BLaER1 treated with 17β-estradiol and CSF1 and Interleukin-3, amounts not matched to agents 10 nM and 100 nM (cell line): ENCODE data around the gene STAU1.
"Not testable (repeated sequence)": the region's sequence is repeated elsewhere in the genome, so short reads cannot be mapped to it uniquely, and the experiment has no call there.

Source experiments
- H3K27ac ChIP-seq, 11 experiments: shearing (Covaris generic); formaldehyde crosslinking; 2 replicates each; pipeline ENCODE4 v1.8.1; 2022
- H3K27me3 ChIP-seq, 11 experiments: shearing (Covaris generic); formaldehyde crosslinking; 2 replicates each; pipeline ENCODE4 v1.8.1; 2022
- H3K36me3 ChIP-seq, 11 experiments: shearing (Covaris generic); formaldehyde crosslinking; 2 replicates each; pipeline ENCODE4 v1.8.1; 2022
- H3K4me1 ChIP-seq, 10 experiments: shearing (Covaris generic); formaldehyde crosslinking; 2 replicates each; pipeline ENCODE4 v1.8.1; 2022
- H3K4me2 ChIP-seq, 11 experiments: shearing (Covaris generic); formaldehyde crosslinking; 2 replicates each; pipeline ENCODE4 v1.8.1; 2022
- H3K4me3 ChIP-seq, 10 experiments: shearing (Covaris generic); formaldehyde crosslinking; 2 replicates each; pipeline ENCODE4 v1.8.1; 2022
- H3K9ac ChIP-seq, 11 experiments: shearing (Covaris generic); formaldehyde crosslinking; 2 replicates each; pipeline ENCODE4 v1.8.1; 2022
- H3K9me3 ChIP-seq, 11 experiments: shearing (Covaris generic); formaldehyde crosslinking; replicated peaks in 1 of 11; 2 replicates each; pipeline ENCODE4 v1.8.1; 2022
- H4K20me1 ChIP-seq, 11 experiments: shearing (Covaris generic); formaldehyde crosslinking; 2 replicates each; pipeline ENCODE4 v1.8.1; 2022
- Cebpa-rat ChIP-seq, 11 experiments: shearing (Covaris generic); IDR thresholded peaks; 2 replicates each; pipeline ENCODE4 v1.8.1; 2022

Gene STAU1

GRCh38 chr20:49097159-49097558, 91.0 kb downstream of the STAU1 start:
- Histone ChIP-seq H3K4me3 (no peak overlapping the region), H3K9ac (no peak overlapping the region), H3K27me3 (no peaks in the 10 kb centered on the region), H3K4me1 (peaks cover 0 to 21% (median 7%) of the 10 kb centered on the region in 10 experiments; a peak in 10 of 20 replicates), H3K9me3 (no peaks in the 10 kb centered on the region), H3K4me2 (no peak overlapping the region), H4K20me1 (peaks cover 9 to 59% (median 28%) of the 10 kb centered on the region in 11 experiments; a peak in 19 of 22 replicates), H3K27ac (no peak overlapping the region), H3K36me3 (peaks cover 77 to 100% (median 99%) of the 10 kb centered on the region in 11 experiments)
- TF ChIP-seq Cebpa-rat (IDR thresholded peaks at IDR 0.05): no peak

- Histone ChIP-seq H3K4me3 (no peak overlapping the region), H4K20me1 (peaks cover 4 to 50% (median 24%) of the 10 kb centered on the region in 11 experiments; a peak in 19 of 22 replicates), H3K27ac (no peak overlapping the region), H3K9ac (no peak overlapping the region), H3K4me1 (peaks cover 0 to 15% (median 7%) of the 10 kb centered on the region in 10 experiments; a peak in 10 of 20 replicates), H3K27me3 (no peaks in the 10 kb centered on the region), H3K36me3 (peaks cover 78 to 100% (median 99%) of the 10 kb centered on the region in 11 experiments), H3K4me2 (no peak overlapping the region), H3K9me3 (no peaks in the 10 kb centered on the region)
- no peak for TF ChIP-seq Cebpa-rat (IDR thresholded peaks at IDR 0.05)
Measured at GRCh38 chr20:49096203-49096730, 91.9 kb downstream of the STAU1 start.

- TF ChIP-seq Cebpa-rat (IDR thresholded peaks at IDR 0.05): no peak
- Histone ChIP-seq H3K9ac (no peak overlapping the region), H3K4me3 (no peak overlapping the region), H3K4me1 (peaks cover 0 to 5% (median 0%) of the 10 kb centered on the region in 10 experiments; a peak in 3 of 20 replicates), H3K27me3 (no peaks in the 10 kb centered on the region), H3K36me3 (peaks cover 97 to 100% (median 100%) of the 10 kb centered on the region in 11 experiments), H4K20me1 (peaks cover 0 to 33% (median 6%) of the 10 kb centered on the region in 11 experiments; a peak in 13 of 22 replicates), H3K9me3 (no peaks in the 10 kb centered on the region), H3K4me2 (no peak overlapping the region), H3K27ac (no peak overlapping the region)
Measured at GRCh38 chr20:49091762-49092161, 96.4 kb downstream of the STAU1 start.

GRCh38 chr20:49091104-49091503, 97.0 kb downstream of the STAU1 start:
- Histone ChIP-seq H3K4me3 (no peak overlapping the region), H3K4me2 (no peak overlapping the region), H3K27ac (no peak overlapping the region), H3K36me3 (peaks cover 97 to 100% (median 100%) of the 10 kb centered on the region in 11 experiments), H3K4me1 (peaks cover 0 to 8% (median 0%) of the 10 kb centered on the region in 10 experiments; a peak in 3 of 20 replicates), H3K9ac (no peak overlapping the region), H3K9me3 (no peaks in the 10 kb centered on the region), H4K20me1 (peaks cover 0 to 33% (median 11%) of the 10 kb centered on the region in 11 experiments; a peak in 13 of 22 replicates), H3K27me3 (no peaks in the 10 kb centered on the region)
- TF ChIP-seq Cebpa-rat (IDR thresholded peaks at IDR 0.05): no peak

- not testable (repeated sequence) for H3K4me3 ChIP-seq, H3K4me2 ChIP-seq, H3K9ac ChIP-seq, H3K27me3 ChIP-seq, H3K9me3 ChIP-seq, H3K4me1 ChIP-seq, H3K27ac ChIP-seq
- H3K36me3 ChIP-seq: peaks cover 99 to 100% (median 100%) of the 10 kb centered on the region in 11 experiments
- peaks cover 0 to 81% (median 38%) of the 10 kb centered on the region in 11 experiments; a peak in 15 of 22 replicates for H4K20me1 ChIP-seq
Measured at GRCh38 chr20:49082295-49082694, 105.8 kb downstream of the STAU1 start.

- Histone ChIP-seq H3K27ac (no peak overlapping the region), H3K9me3 (no peaks in the 10 kb centered on the region), H3K27me3 (no peaks in the 10 kb centered on the region), H3K4me1 (no peaks in the 10 kb centered on the region), H3K4me2 (no peak overlapping the region), H3K9ac (no peak overlapping the region), H4K20me1 (peaks cover 0 to 78% (median 24%) of the 10 kb centered on the region in 11 experiments; a peak in 16 of 22 replicates), H3K4me3 (no peak overlapping the region), H3K36me3 (peaks cover 98 to 100% (median 100%) of the 10 kb centered on the region in 11 experiments)
- TF ChIP-seq Cebpa-rat (IDR thresholded peaks at IDR 0.05): no peak
Measured at GRCh38 chr20:49078310-49078709, 109.8 kb downstream of the STAU1 start.

GRCh38 chr20:49074521-49074920, 113.6 kb downstream of the STAU1 start:
- peaks cover 0 to 63% (median 29%) of the 10 kb centered on the region in 11 experiments; a peak in 16 of 22 replicates for H4K20me1 ChIP-seq
- H3K9me3 ChIP-seq: no peaks in the 10 kb centered on the region
- no peak overlapping the region for H3K4me2 ChIP-seq
- H3K27me3 ChIP-seq: no peaks in the 10 kb centered on the region
- no peak overlapping the region for H3K9ac ChIP-seq
- H3K4me3 ChIP-seq: no peak overlapping the region
- no peaks in the 10 kb centered on the region for H3K4me1 ChIP-seq
- no peak overlapping the region for H3K27ac ChIP-seq
- H3K36me3 ChIP-seq: peaks cover 97 to 100% (median 100%) of the 10 kb centered on the region in 11 experiments
- TF ChIP-seq Cebpa-rat (IDR thresholded peaks at IDR 0.05): no peak
